Tibial nerve (tissue), 4 donors: ENCODE measurements around the gene PTPRC. TPM values are rescaled to one million over a fixed set of nuclear protein-coding genes. Genes with fewer than 3 reads are reported as not detected.

Source experiments
- DNase-seq, 2 donors: peaks; one replicate each; pipeline ENCODE4 v3.0.0-alpha.2; 2019; ENCODE audit warnings: low spot score in 2 of 2
- H3K27ac ChIP-seq, 4 donors: fragments of 200-600 bp; sonication (generic) in 3 of 4; one replicate each; pipeline ENCODE4 v1.5.1; 2017 to 2019; ENCODE audit warnings: mild to moderate bottlenecking in 1 of 4
- H3K27me3 ChIP-seq, 2 donors: fragments of 200-600 bp; sonication (generic) in 1 of 2; one replicate each; pipeline versions ENCODE4 v1.5.1 to v1.6.0; 2017 to 2019
- H3K36me3 ChIP-seq, 3 donors: fragments of 200-600 bp; sonication (generic); one replicate each; pipeline ENCODE4 v1.5.1; 2018 to 2019
- H3K4me1 ChIP-seq, 4 donors: fragments of 200-600 bp; sonication (generic) in 3 of 4; one replicate each; pipeline ENCODE4 v1.5.1; 2017 to 2019
- H3K4me3 ChIP-seq, 4 donors: fragments of 200-600 bp; sonication (generic) in 3 of 4; one replicate each; pipeline ENCODE4 v1.5.1; 2017 to 2019; ENCODE audit warnings: mild to moderate bottlenecking in 1 of 4, moderate library complexity in 1 of 4
- H3K9me3 ChIP-seq, 4 donors: fragments of 200-600 bp; sonication (generic) in 3 of 4; one replicate each; pipeline ENCODE4 v1.5.1; 2017 to 2019
- CTCF ChIP-seq, 5 experiments: fragments of 200-600 bp in 3 of 5; fragments of 450-650 bp in 2 of 5; sonication (generic) in 3 of 5; IDR thresholded peaks; one replicate each; pipeline ENCODE4 v1.5.1; 2016 to 2019; ENCODE audit warnings: antibody characterized with exemption in 5 of 5, mild to moderate bottlenecking in 3 of 5, moderate library complexity in 2 of 5
- EP300 ChIP-seq, 2 donors: sonication (generic); formaldehyde crosslinking; IDR thresholded peaks; one replicate each; pipeline ENCODE4 v1.6.1; 2017; ENCODE audit warnings: antibody characterized with exemption in 2 of 2, mild to moderate bottlenecking in 1 of 2
- POLR2A ChIP-seq, 2 donors: fragments of 450-650 bp; IDR thresholded peaks; one replicate each; pipeline ENCODE4 v1.6.1; 2017; ENCODE audit warnings: antibody characterized with exemption in 2 of 2, mild to moderate bottlenecking in 2 of 2, moderate library complexity in 2 of 2
- WGBS, 2 donors: methylation state at CpG; one replicate each; pipeline ENCODE4 v1.1.5; 2018; 5-methylcytosine and 5-hydroxymethylcytosine counted together
- total RNA-seq, 4 donors: library from RNA; depleted of rRNA; stranded (reverse); fragments of >200 nt; gene quantifications; one replicate each; pipeline ENCODE4 v1.1.0, GENCODE V29; 2016

The PTPRC gene
- total RNA-seq, 4 donors from 2014 or later: 10.3 to 16.5 (median 13.6) TPM

GRCh38 chr1:198678301-198678836, 39.5 kb downstream of the PTPRC start:
- TF ChIP-seq CTCF (IDR thresholded peaks at IDR 0.05) (no peak), POLR2A (IDR thresholded peaks at IDR 0.05) (no peak), EP300 (IDR thresholded peaks at IDR 0.05) (no peak)
- H3K36me3 ChIP-seq: no peaks in the 10 kb centered on the region
- peaks cover 0 to 13% (median 8%) of the 10 kb centered on the region in 4 donors for H3K4me1 ChIP-seq
- peak overlapping the region in 1 of 4 donors; percentile 17 for H3K27ac ChIP-seq
- H3K9me3 ChIP-seq: no peaks in the 10 kb centered on the region
- DNase-seq: no peak
- H3K4me3 ChIP-seq: no peak overlapping the region
- WGBS, 2 donors: 56 to 67% methylated on average over 8 of the region's 8 CpGs
- no peaks in the 10 kb centered on the region for H3K27me3 ChIP-seq

GRCh38 chr1:198678901-198679329, 40.1 kb downstream of the PTPRC start:
- peaks cover 0 to 13% (median 8%) of the 10 kb centered on the region in 4 donors for H3K4me1 ChIP-seq
- TF ChIP-seq CTCF (IDR thresholded peaks at IDR 0.05): no peak
- no peak for TF ChIP-seq EP300 (IDR thresholded peaks at IDR 0.05)
- no peak for TF ChIP-seq POLR2A (IDR thresholded peaks at IDR 0.05)
- DNase-seq: no peak
- WGBS, 2 donors: 89 to 92% methylated on average over 12 of the region's 12 CpGs
- H3K27ac ChIP-seq: peak overlapping the region in 1 of 4 donors; percentile 38
- no peaks in the 10 kb centered on the region for H3K36me3 ChIP-seq
- no peak overlapping the region for H3K4me3 ChIP-seq
- no peaks in the 10 kb centered on the region for H3K9me3 ChIP-seq
- no peaks in the 10 kb centered on the region for H3K27me3 ChIP-seq

GRCh38 chr1:198679535-198680173, 40.8 kb downstream of the PTPRC start:
- peak overlapping the region in 1 of 4 donors; percentile 38 for H3K27ac ChIP-seq
- 94 to 97% methylated on average over 30 to 31 of the region's 31 CpGs for WGBS, 2 donors
- no peak for DNase-seq

GRCh38 chr1:198680174-198680875, 41.5 kb downstream of the PTPRC start:
- peak overlapping the region in 1 of 4 donors; percentile 38 for H3K27ac ChIP-seq

More at GRCh38 chr1:198679535-198680173, 40.8 kb downstream of the PTPRC start:
- H3K9me3 ChIP-seq: no peaks in the 10 kb centered on the region
- H3K4me1 ChIP-seq: peaks cover 0 to 13% (median 8%) of the 10 kb centered on the region in 4 donors
- H3K4me3 ChIP-seq: no peak overlapping the region
- no peaks in the 10 kb centered on the region for H3K36me3 ChIP-seq
- no peaks in the 10 kb centered on the region for H3K27me3 ChIP-seq
- TF ChIP-seq EP300 (IDR thresholded peaks at IDR 0.05) (no peak), POLR2A (IDR thresholded peaks at IDR 0.05) (no peak), CTCF (IDR thresholded peaks at IDR 0.05) (no peak)

More at GRCh38 chr1:198680174-198680875, 41.5 kb downstream of the PTPRC start:
- peaks cover 0 to 13% (median 8%) of the 10 kb centered on the region in 4 donors for H3K4me1 ChIP-seq
- 92 to 94% methylated on average over 15 of the region's 15 CpGs for WGBS, 2 donors
- no peaks in the 10 kb centered on the region for H3K27me3 ChIP-seq
- no peaks in the 10 kb centered on the region for H3K9me3 ChIP-seq
- DNase-seq: no peak
- no peak for TF ChIP-seq POLR2A (IDR thresholded peaks at IDR 0.05)
- no peak for TF ChIP-seq CTCF (IDR thresholded peaks at IDR 0.05)
- TF ChIP-seq EP300 (IDR thresholded peaks at IDR 0.05): no peak
- H3K4me3 ChIP-seq: no peak overlapping the region
- H3K36me3 ChIP-seq: no peaks in the 10 kb centered on the region
